Measurements from ENCODE around the gene SYNJ2.

DNA sequence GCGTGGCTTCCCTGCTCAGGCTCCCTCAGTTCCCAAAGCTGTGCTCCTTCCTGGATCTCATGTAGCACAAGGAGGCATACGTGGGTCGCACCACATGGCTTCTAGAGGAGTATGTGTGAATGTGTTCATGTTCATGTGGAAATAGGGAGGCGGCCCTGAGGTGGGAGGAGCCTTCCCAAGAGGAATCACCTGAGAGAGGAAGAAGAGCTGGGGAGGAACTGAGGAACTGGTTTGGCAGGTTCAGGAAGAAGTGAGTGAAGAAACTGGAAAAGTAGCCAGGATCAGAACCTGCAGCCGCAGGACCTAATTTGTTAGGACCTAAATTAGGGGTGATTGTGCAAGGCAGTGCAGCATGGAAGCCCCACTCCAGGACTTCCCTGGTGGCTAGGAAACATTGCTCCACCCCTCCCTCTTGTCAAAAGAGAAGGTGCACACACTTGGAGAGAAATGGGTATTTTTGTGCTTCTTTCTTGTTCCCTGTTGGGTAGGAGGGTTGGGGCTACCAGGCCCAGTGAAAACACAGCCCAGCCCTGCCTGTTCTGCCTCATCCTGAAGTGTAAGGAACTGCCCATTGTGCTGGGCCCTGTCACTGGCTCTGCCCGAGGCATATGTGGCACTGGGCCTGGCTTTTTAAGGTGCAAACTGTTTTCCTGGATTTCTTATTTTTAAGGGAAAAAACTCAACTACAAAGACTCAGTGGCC is 20.7 kb downstream of the SYNJ2 start:
- TF ChIP-seq EZH2 (IDR thresholded peaks at IDR 0.05; ENCODE audit: insufficient read depth, poor library complexity, severe bottlenecking) = no peak
- TF ChIP-seq EZH2phosphoT487 (IDR thresholded peaks at IDR 0.05; ENCODE audit: insufficient read depth, low read depth) = no peak
